Prostate gland (tissue), 2 donors: Measurements from ENCODE around the gene SLC11A1. TPM values are rescaled to one million over a fixed set of nuclear protein-coding genes. Genes with fewer than 3 reads are reported as not detected.

ENCODE experiments used
- DNase-seq: peaks from one replicate; pipeline ENCODE4 v3.0.0-alpha.2; 2019; ENCODE audit warnings: low spot score
- H3K27ac ChIP-seq, 2 donors: fragments of 200-600 bp; sonication (generic); 2 replicates each; pipeline ENCODE4 v1.5.1; 2017 to 2019
- H3K27me3 ChIP-seq: fragments of 200-600 bp; sonication (generic); replicated peaks from 2 replicates; pipeline ENCODE4 v1.5.1; 2019; ENCODE audit not compliant: insufficient read depth
- H3K36me3 ChIP-seq, 2 donors: fragments of 200-600 bp; sonication (generic); 1 replicate in 1 of 2; 2 replicates in 1 of 2; pipeline versions ENCODE4 v1.5.1 to v1.8.1; 2017 to 2019
- H3K4me1 ChIP-seq: fragments of 200-600 bp; sonication (generic); replicated peaks from 2 replicates; pipeline ENCODE4 v1.5.1; 2019
- H3K4me3 ChIP-seq, 2 donors: fragments of 200-600 bp; sonication (generic); 2 replicates each; pipeline ENCODE4 v1.5.1; 2017 to 2019
- H3K9me3 ChIP-seq: fragments of 200-600 bp; sonication (generic); 2 replicates; pipeline ENCODE4 v1.5.1; 2017
- POLR2A ChIP-seq: fragments of 450-650 bp; IDR thresholded peaks from one replicate; pipeline ENCODE4 v1.6.1; 2016; ENCODE audit warnings: antibody characterized with exemption, mild to moderate bottlenecking
- POLR2AphosphoS5 ChIP-seq: sonication (generic); formaldehyde crosslinking; IDR thresholded peaks from one replicate; pipeline ENCODE4 v1.6.1; 2017; ENCODE audit warnings: antibody characterized with exemption
- WGBS: methylation state at CpG from one replicate; pipeline ENCODE4 v1.1.5; 2018; 5-methylcytosine and 5-hydroxymethylcytosine counted together
- intact Hi-C: fragments of 100-400 bp; cut with DNase I; formaldehyde crosslinking; loops from one replicate; pipeline ENCODE4 v1.14.2; 2022
- total RNA-seq, 2 donors: library from RNA; depleted of rRNA; stranded (reverse); fragments of >200 nt; gene quantifications; one replicate each; pipeline ENCODE4 v1.1.0, GENCODE V29; 2016
- TF ChIP-seq, protein P1 (sequence below), 4 experiments: fragments of 200-600 bp in 2 of 4; fragments of 450-650 bp in 2 of 4; sonication (generic) in 2 of 4; IDR thresholded peaks; 1 replicate in 3 of 4; 2 replicates in 1 of 4; pipeline ENCODE4 v1.5.1; 2016 to 2019; ENCODE audit warnings: antibody characterized with exemption in 4 of 4, mild to moderate bottlenecking in 2 of 4, moderate library complexity in 2 of 4

The SLC11A1 gene
- total RNA-seq, 2 donors from 2014 or later, result 10.8 to 11.4 TPM

DNA sequence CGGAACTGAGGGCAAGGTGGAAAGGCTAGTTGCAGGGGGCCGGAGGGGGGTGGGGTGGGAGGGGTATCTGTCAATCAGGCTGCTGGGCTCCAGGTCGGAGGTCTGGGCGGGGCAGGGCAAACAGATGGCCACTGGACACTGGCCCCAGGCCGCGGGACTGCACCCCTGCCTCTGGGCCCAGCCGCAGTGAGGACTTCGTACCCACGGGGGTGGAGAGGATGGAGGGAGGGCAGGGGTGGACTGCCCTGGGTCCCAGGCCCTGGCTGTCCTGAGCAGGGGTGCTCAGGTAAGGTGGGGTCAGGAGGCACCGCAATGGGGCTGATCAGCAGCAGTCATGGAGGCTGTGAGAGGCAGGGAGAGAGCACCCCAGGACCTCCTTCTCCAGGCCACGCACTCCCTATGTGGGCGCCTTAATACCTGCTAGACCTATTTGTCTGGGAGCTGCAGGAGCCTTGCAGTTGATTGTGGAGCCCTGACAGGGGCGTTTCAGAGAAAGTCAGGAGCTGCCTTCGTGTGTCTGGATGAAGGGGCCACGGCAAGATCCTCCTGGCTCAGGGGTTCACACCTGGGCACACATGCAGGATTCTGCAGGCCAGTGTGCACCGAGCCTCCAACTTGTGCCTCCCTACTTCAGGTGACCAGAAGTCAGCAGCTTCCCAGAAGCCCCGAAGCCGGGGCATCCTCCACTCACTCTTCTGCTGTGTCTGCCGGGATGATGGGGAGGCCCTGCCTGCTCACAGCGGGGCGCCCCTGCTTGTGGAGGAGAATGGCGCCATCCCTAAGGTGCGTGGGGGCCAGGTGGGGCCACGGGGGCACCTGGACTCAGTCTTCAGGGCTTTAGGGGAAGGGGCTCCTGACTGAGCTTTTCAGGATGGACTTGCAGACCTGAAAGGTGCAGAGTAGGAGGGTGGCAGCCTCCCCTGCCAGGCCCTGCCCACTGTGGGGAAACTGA is 19.1 kb downstream of the SLC11A1 start:
- Histone ChIP-seq H3K9me3 (no peaks in the 10 kb centered on the region), H3K27ac (peak overlapping the region; percentile 99 to 100), H3K4me3 (peak overlapping the region; percentile 99 to 100), H3K36me3 (peaks cover 7 to 24% of the 10 kb centered on the region in 2 donors), H3K27me3 (no peaks in the 10 kb centered on the region), H3K4me1 (peaks cover 27% of the 10 kb centered on the region)
- 26% methylated on average over 24 of the region's 24 CpGs for WGBS
- DNase-seq, result no peak
- intact Hi-C loops, result no loop called here
- TF ChIP-seq POLR2AphosphoS5 (no peak), POLR2A (no peak)
- TF ChIP-seq, protein P1, sequence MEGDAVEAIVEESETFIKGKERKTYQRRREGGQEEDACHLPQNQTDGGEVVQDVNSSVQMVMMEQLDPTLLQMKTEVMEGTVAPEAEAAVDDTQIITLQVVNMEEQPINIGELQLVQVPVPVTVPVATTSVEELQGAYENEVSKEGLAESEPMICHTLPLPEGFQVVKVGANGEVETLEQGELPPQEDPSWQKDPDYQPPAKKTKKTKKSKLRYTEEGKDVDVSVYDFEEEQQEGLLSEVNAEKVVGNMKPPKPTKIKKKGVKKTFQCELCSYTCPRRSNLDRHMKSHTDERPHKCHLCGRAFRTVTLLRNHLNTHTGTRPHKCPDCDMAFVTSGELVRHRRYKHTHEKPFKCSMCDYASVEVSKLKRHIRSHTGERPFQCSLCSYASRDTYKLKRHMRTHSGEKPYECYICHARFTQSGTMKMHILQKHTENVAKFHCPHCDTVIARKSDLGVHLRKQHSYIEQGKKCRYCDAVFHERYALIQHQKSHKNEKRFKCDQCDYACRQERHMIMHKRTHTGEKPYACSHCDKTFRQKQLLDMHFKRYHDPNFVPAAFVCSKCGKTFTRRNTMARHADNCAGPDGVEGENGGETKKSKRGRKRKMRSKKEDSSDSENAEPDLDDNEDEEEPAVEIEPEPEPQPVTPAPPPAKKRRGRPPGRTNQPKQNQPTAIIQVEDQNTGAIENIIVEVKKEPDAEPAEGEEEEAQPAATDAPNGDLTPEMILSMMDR (IDR thresholded peaks at IDR 0.05), result no peak

GRCh38 chr2:218401890-218402289 is 19.8 kb downstream of the SLC11A1 start:
- H3K27me3 ChIP-seq, result no peaks in the 10 kb centered on the region
- no peak for DNase-seq
- H3K4me3 ChIP-seq, result peak overlapping the region in 1 of 2 donors; percentile 99
- peaks cover 7 to 24% of the 10 kb centered on the region in 2 donors for H3K36me3 ChIP-seq
- H3K4me1 ChIP-seq, result peaks cover 27% of the 10 kb centered on the region
- H3K9me3 ChIP-seq, result no peaks in the 10 kb centered on the region
- TF ChIP-seq POLR2A (no peak), POLR2AphosphoS5 (no peak)
- TF ChIP-seq, protein P1 (IDR thresholded peaks at IDR 0.05), result no peak
- WGBS, result 57% methylated on average over 8 of the region's 9 CpGs
- peak overlapping the region; percentile 99 to 100 for H3K27ac ChIP-seq
- intact Hi-C loops, result no loop called here

DNA sequence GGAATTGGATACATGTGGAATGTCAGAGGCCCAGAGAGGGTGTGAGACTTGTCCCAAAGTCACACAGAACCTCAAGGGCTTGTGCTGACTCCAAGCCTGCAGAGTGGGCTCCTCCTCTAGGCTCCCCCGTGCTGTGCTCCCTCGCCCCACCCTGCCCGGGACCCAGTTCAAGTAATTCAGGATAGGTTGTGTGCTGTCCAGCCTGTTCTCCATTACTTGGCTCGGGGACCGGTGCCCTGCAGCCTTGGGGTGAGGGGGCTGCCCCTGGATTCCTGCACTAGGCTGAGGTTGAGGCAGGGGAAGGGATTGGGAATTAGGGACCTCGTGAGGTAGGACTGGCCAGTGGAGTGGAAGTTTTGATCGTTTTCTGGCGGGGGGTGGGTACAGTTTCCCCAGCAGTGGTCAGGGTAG is 20.4 kb downstream of the SLC11A1 start:
- DNase-seq, result no peak
- peaks cover 25% of the 10 kb centered on the region for H3K4me1 ChIP-seq
- intact Hi-C loops, result no loop called here
- peak overlapping the region in 1 of 2 donors; percentile 99 for H3K4me3 ChIP-seq
- H3K9me3 ChIP-seq, result no peaks in the 10 kb centered on the region
- H3K27me3 ChIP-seq, result no peaks in the 10 kb centered on the region
- peaks cover 7 to 24% of the 10 kb centered on the region in 2 donors for H3K36me3 ChIP-seq
- TF ChIP-seq POLR2AphosphoS5 (no peak), POLR2A (no peak)
- TF ChIP-seq, protein P1 (IDR thresholded peaks at IDR 0.05), result no peak
- WGBS, result 52% methylated on average over 8 of the region's 8 CpGs
- peak overlapping the region; percentile 99 to 100 for H3K27ac ChIP-seq

DNA sequence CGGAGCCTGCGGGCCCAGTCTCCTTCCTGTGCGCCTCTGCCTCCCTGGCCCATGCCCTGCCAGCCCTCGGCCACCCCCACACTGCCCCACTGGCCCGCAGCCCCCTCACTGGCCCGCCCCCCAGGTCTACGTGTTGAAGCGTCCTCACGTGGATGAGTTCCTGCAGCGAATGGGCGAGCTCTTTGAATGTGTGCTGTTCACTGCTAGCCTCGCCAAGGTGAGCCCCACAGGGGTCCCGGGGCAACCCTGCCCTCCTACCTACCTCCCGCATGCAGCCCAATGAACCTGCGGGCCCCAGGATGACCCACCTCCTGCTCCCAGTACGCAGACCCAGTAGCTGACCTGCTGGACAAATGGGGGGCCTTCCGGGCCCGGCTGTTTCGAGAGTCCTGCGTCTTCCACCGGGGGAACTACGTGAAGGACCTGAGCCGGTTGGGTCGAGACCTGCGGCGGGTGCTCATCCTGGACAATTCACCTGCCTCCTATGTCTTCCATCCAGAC is 20.9 kb downstream of the SLC11A1 start:
- Histone ChIP-seq H3K4me1 (peaks cover 25% of the 10 kb centered on the region), H3K36me3 (peaks cover 7 to 24% of the 10 kb centered on the region in 2 donors), H3K27ac (peak overlapping the region in 1 of 2 donors; percentile 99), H3K27me3 (no peaks in the 10 kb centered on the region), H3K9me3 (no peaks in the 10 kb centered on the region), H3K4me3 (no peak overlapping the region)
- DNase-seq, result no peak
- intact Hi-C loops, result no loop called here
- WGBS, result 75% methylated on average over 19 of the region's 26 CpGs
- TF ChIP-seq, protein P1 (IDR thresholded peaks at IDR 0.05), result no peak
- TF ChIP-seq POLR2A, result no peak
